ENCODE measurements around the gene FOXN3.

GRCh38 chr14:89370781-89371180, 46.3 kb downstream of the FOXN3 start:
- TF ChIP-seq, protein P1, sequence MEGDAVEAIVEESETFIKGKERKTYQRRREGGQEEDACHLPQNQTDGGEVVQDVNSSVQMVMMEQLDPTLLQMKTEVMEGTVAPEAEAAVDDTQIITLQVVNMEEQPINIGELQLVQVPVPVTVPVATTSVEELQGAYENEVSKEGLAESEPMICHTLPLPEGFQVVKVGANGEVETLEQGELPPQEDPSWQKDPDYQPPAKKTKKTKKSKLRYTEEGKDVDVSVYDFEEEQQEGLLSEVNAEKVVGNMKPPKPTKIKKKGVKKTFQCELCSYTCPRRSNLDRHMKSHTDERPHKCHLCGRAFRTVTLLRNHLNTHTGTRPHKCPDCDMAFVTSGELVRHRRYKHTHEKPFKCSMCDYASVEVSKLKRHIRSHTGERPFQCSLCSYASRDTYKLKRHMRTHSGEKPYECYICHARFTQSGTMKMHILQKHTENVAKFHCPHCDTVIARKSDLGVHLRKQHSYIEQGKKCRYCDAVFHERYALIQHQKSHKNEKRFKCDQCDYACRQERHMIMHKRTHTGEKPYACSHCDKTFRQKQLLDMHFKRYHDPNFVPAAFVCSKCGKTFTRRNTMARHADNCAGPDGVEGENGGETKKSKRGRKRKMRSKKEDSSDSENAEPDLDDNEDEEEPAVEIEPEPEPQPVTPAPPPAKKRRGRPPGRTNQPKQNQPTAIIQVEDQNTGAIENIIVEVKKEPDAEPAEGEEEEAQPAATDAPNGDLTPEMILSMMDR (IDR thresholded peaks at IDR 0.05): no peak
- TF ChIP-seq POLR2A (IDR thresholded peaks at IDR 0.05): no peak
